H9 (cell line): Measurements from ENCODE around the gene JAML. TPM values are rescaled to one million over a fixed set of nuclear protein-coding genes. Genes with fewer than 3 reads are reported as not detected.

Experiments
- DNase-seq: peaks from one replicate; pipeline ENCODE4 v3.0.0-alpha.2; 2017
- H2AFZ ChIP-seq: one replicate; pipeline ENCODE4 v1.6.1; 2013; ENCODE audit warnings: mild to moderate bottlenecking, low read length, control low read depth, moderate library complexity
- H2AK5ac ChIP-seq: 2 replicates; pipeline ENCODE4 v1.6.1; 2013; ENCODE audit warnings: low read length, control low read depth, mixed read lengths; ENCODE audit not compliant: insufficient read length
- H2BK120ac ChIP-seq: one replicate; pipeline ENCODE4 v1.6.1; 2013; ENCODE audit warnings: low read depth, mild to moderate bottlenecking, low read length, control low read depth, inconsistent platforms; ENCODE audit not compliant: poor library complexity, severe bottlenecking
- H2BK12ac ChIP-seq: 2 replicates; pipeline ENCODE4 v1.6.1; 2013; ENCODE audit warnings: low read length, control low read depth, mixed read lengths, low read depth; ENCODE audit not compliant: insufficient read length
- H2BK15ac ChIP-seq: 2 replicates; pipeline ENCODE4 v1.6.1; 2013; ENCODE audit warnings: low read depth, low read length, control low read depth
- H2BK20ac ChIP-seq: one replicate; pipeline ENCODE4 v1.6.1; 2013; ENCODE audit warnings: low read depth, mild to moderate bottlenecking, low read length, control low read depth, inconsistent platforms; ENCODE audit not compliant: poor library complexity, severe bottlenecking
- H2BK5ac ChIP-seq: 2 replicates; pipeline ENCODE4 v1.6.1; 2013; ENCODE audit warnings: low read length, control low read depth, mixed read lengths; ENCODE audit not compliant: insufficient read length
- H3K14ac ChIP-seq: 2 replicates; pipeline ENCODE4 v1.6.1; 2013; ENCODE audit warnings: low read length, control low read depth; ENCODE audit not compliant: insufficient read depth
- H3K18ac ChIP-seq: 2 replicates; pipeline ENCODE4 v1.6.1; 2013; ENCODE audit warnings: low read depth, mild to moderate bottlenecking, mixed read lengths, low read length, control low read depth; ENCODE audit not compliant: insufficient read length
- H3K23ac ChIP-seq: 2 replicates; pipeline ENCODE4 v1.6.1; 2013; ENCODE audit warnings: low read length, control low read depth, mixed read lengths, low read depth; ENCODE audit not compliant: insufficient read length
- H3K23me2 ChIP-seq: 2 replicates; pipeline ENCODE4 v1.6.1; 2013; ENCODE audit warnings: low read depth, mild to moderate bottlenecking, mixed read lengths, low read length, control low read depth; ENCODE audit not compliant: insufficient read length, poor library complexity, severe bottlenecking
- H3K27ac ChIP-seq: 2 replicates; pipeline ENCODE4 v1.5.1; 2013; ENCODE audit warnings: low read length, control low read depth, mixed read lengths, low read depth; ENCODE audit not compliant: insufficient read length
- H3K27me3 ChIP-seq: 2 replicates; pipeline ENCODE4 v1.6.1; 2013; ENCODE audit warnings: low read length, control low read depth, inconsistent platforms; ENCODE audit not compliant: insufficient read depth
- H3K4ac ChIP-seq: 2 replicates; pipeline ENCODE4 v1.6.1; 2013; ENCODE audit warnings: low read depth, mild to moderate bottlenecking, control low read depth, inconsistent platforms, low read length, moderate library complexity
- H3K4me1 ChIP-seq: 2 replicates; pipeline ENCODE4 v1.6.1; 2013; ENCODE audit warnings: low read length, control low read depth, inconsistent platforms; ENCODE audit not compliant: insufficient read depth
- H3K4me2 ChIP-seq: 2 replicates; pipeline ENCODE4 v1.6.1; 2013; ENCODE audit warnings: low read length, control low read depth, mixed read lengths; ENCODE audit not compliant: insufficient read length, insufficient read depth
- H3K56ac ChIP-seq: 2 replicates; pipeline ENCODE4 v1.6.1; 2013; ENCODE audit warnings: low read depth, mild to moderate bottlenecking, mixed read lengths, low read length, control low read depth; ENCODE audit not compliant: insufficient read length
- H3K79me1 ChIP-seq: 2 replicates; pipeline ENCODE4 v1.6.1; 2013; ENCODE audit warnings: low read depth, mild to moderate bottlenecking, moderate library complexity, low read length, control low read depth, inconsistent platforms; ENCODE audit not compliant: insufficient read depth, poor library complexity, severe bottlenecking
- H3K79me2 ChIP-seq: 2 replicates; pipeline ENCODE4 v1.6.1; 2013; ENCODE audit warnings: low read length, control low read depth, inconsistent platforms; ENCODE audit not compliant: insufficient read depth
- H3K9ac ChIP-seq: 2 replicates; pipeline ENCODE4 v1.6.1; 2013; ENCODE audit warnings: low read length, control low read depth, mixed read lengths; ENCODE audit not compliant: insufficient read length; ENCODE audit errors: extremely low read depth
- H3K9me3 ChIP-seq: one replicate; pipeline ENCODE4 v1.6.1; 2013; ENCODE audit warnings: low read depth, low read length, inconsistent platforms; ENCODE audit not compliant: control insufficient read depth
- H3T11ph ChIP-seq: one replicate; pipeline ENCODE4 v1.6.1; 2013; ENCODE audit warnings: mild to moderate bottlenecking, low read length, control low read depth, inconsistent platforms
- H4K20me1 ChIP-seq: one replicate; pipeline ENCODE4 v1.6.1; 2013; ENCODE audit not compliant: control insufficient read depth, insufficient read length, insufficient read depth
- H4K5ac ChIP-seq: 2 replicates; pipeline ENCODE4 v1.6.1; 2013; ENCODE audit warnings: low read depth, mild to moderate bottlenecking, mixed read lengths, low read length, control low read depth; ENCODE audit not compliant: insufficient read length
- H4K8ac ChIP-seq: replicated peaks from 2 replicates; pipeline ENCODE4 v1.6.1; 2013; ENCODE audit warnings: low read length, control low read depth, mixed read lengths, low read depth; ENCODE audit not compliant: insufficient read length
- H4K91ac ChIP-seq: 2 replicates; pipeline ENCODE4 v1.6.1; 2013; ENCODE audit warnings: low read depth, mild to moderate bottlenecking, moderate library complexity, mixed read lengths, low read length, control low read depth; ENCODE audit not compliant: insufficient read length
- H3K27ac Mint-ChIP-seq, 3 experiments: 2 replicates in 2 of 3; 3 replicates in 1 of 3; pipeline ENCODE4 v1.8.0; 2020 to 2021; ENCODE audit warnings: mixed read lengths in 3 of 3, mild to moderate bottlenecking in 1 of 3, moderate library complexity in 1 of 3
- H3K27me3 Mint-ChIP-seq: 2 replicates; pipeline ENCODE4 v1.8.0; 2021; ENCODE audit warnings: low read depth, mild to moderate bottlenecking, moderate library complexity, mixed read lengths
- H3K36me3 Mint-ChIP-seq, 3 experiments: 2 replicates in 2 of 3; 3 replicates in 1 of 3; pipeline ENCODE4 v1.8.0; 2020 to 2021; ENCODE audit warnings: low read depth in 3 of 3, mixed read lengths in 3 of 3; ENCODE audit not compliant: insufficient read depth in 1 of 3
- H3K4me1 Mint-ChIP-seq, 2 experiments: 2 replicates each; pipeline ENCODE4 v1.8.0; 2020; ENCODE audit warnings: mixed read lengths in 2 of 2
- H3K4me3 Mint-ChIP-seq, 2 experiments: 2 replicates in 1 of 2; 3 replicates in 1 of 2; pipeline ENCODE4 v1.8.0; 2020 to 2021; ENCODE audit warnings: mild to moderate bottlenecking in 2 of 2, mixed read lengths in 2 of 2, moderate library complexity in 1 of 2
- H3K9me3 Mint-ChIP-seq, 2 experiments: 2 replicates in 1 of 2; 3 replicates in 1 of 2; pipeline ENCODE4 v1.8.0; 2020; ENCODE audit warnings: mild to moderate bottlenecking in 2 of 2, mixed read lengths in 2 of 2, moderate library complexity in 1 of 2
- CTCF ChIP-seq: fragments of 200-600 bp; sonication (generic); conservative IDR thresholded peaks from 3 replicates; pipeline ENCODE4 v1.8.0; 2021; ENCODE audit warnings: antibody characterized with exemption, mild to moderate bottlenecking
- WGBS: extraction: QIAGEN DNeasy Blood & Tissue Kit; methylation state at CpG from one replicate; pipeline ENCODE4 v1.1.7; 2013; ENCODE audit warnings: missing lambda C conversion rate, low lambda C conversion rate, mixed read lengths; ENCODE audit not compliant: insufficient read length; ENCODE audit errors: extremely low coverage; 5-methylcytosine and 5-hydroxymethylcytosine counted together
- total RNA-seq: library from RNA; stranded (reverse); gene quantifications from 2 replicates; pipeline ENCODE4 v1.2.1, GENCODE V29; 2021

The JAML gene
- total RNA-seq, 1 experiment from 2014 or later: 0.48 TPM

- no peak overlapping the region for H3K4me3 Mint-ChIP-seq
- H3K27me3 Mint-ChIP-seq: peaks cover 41% of the 10 kb centered on the region
- peaks cover 4 to 7% of the 10 kb centered on the region in 2 experiments for H3K4me1 Mint-ChIP-seq
- no CpG with 5 or more reads among the region's 2 CpGs for WGBS
- Histone ChIP-seq H2BK120ac (no peak overlapping the region), H3K9me3 (no peaks in the 10 kb centered on the region), H2BK12ac (no peak overlapping the region), H3K18ac (no peak overlapping the region), H3K4me1 (no peaks in the 10 kb centered on the region), H3T11ph (no peak overlapping the region), H2BK15ac (no peak overlapping the region), H2AK5ac (no peak overlapping the region), H4K5ac (no peak overlapping the region), H3K79me1 (no peaks in the 10 kb centered on the region), H4K8ac (no peak overlapping the region), H3K27ac (no peak overlapping the region), H3K4ac (no peak overlapping the region), H3K4me2 (no peak overlapping the region), H3K9ac (no peak overlapping the region), H2AFZ (no peak overlapping the region), H4K20me1 (no peaks in the 10 kb centered on the region), H4K91ac (no peak overlapping the region), H3K23ac (no peak overlapping the region), H3K23me2 (no peaks in the 10 kb centered on the region), H3K14ac (no peak overlapping the region), H2BK5ac (no peak overlapping the region), H3K79me2 (no peaks in the 10 kb centered on the region), H3K56ac (no peak overlapping the region), H3K27me3 (no peaks in the 10 kb centered on the region), H2BK20ac (no peak overlapping the region)
- no peaks in the 10 kb centered on the region for H3K9me3 Mint-ChIP-seq
- no peak for TF ChIP-seq CTCF
- no peak for DNase-seq
- H3K36me3 Mint-ChIP-seq: no peaks in the 10 kb centered on the region
- H3K27ac Mint-ChIP-seq: no peak overlapping the region
Observed at GRCh38 chr11:118274186-118274585, 49.4 kb upstream of the JAML start.
